Pancreas (tissue), 10 donors: ENCODE measurements around the gene PARVA. TPM values are rescaled to one million over a fixed set of nuclear protein-coding genes. Genes with fewer than 3 reads are reported as not detected.

ENCODE experiments used
- ATAC-seq, 4 donors: fragments of 200-7000 bp; cut with Tn5 transposase; one replicate each; pipeline versions ENCODE4 v1.8.0 to v1.9.1; 2020; ENCODE audit warnings: mild to moderate bottlenecking in 4 of 4, moderate library complexity in 4 of 4
- DNase-seq, 6 donors: peaks; one replicate each; pipeline ENCODE4 v3.0.0-alpha.2; 2020
- FAIRE-seq: peaks from 2 replicates; lab custom pipeline; 2012; peaks lifted over from hg19 to GRCh38; lab: Jason Lieb, UNC
- H3K27ac ChIP-seq, 4 donors: fragments of 200-600 bp; sonication (generic); 1 replicate in 3 of 4; 2 replicates in 1 of 4; pipeline versions ENCODE4 v1.5.0 to v1.8.0; 2020
- H3K27me3 ChIP-seq, 4 donors: fragments of 200-600 bp; one replicate each; pipeline ENCODE4 v1.8.0; 2021
- H3K36me3 ChIP-seq, 3 donors: fragments of 200-600 bp; sonication (generic) in 1 of 3; one replicate each; pipeline versions ENCODE4 v1.5.0 to v1.8.0; 2020 to 2021
- H3K4me1 ChIP-seq, 3 donors: fragments of 200-600 bp; one replicate each; pipeline ENCODE4 v1.8.0; 2021
- H3K4me3 ChIP-seq, 4 donors: fragments of 200-600 bp; sonication (generic) in 2 of 4; one replicate each; pipeline versions ENCODE4 v1.5.0 to v1.8.0; 2020 to 2021
- H3K9me3 ChIP-seq, 4 donors: fragments of 200-600 bp; one replicate each; pipeline ENCODE4 v1.8.0; 2021
- WGBS, 2 donors: extraction: QIAGEN DNeasy Blood & Tissue Kit; methylation state at CpG; one replicate each; pipeline ENCODE4 v1.1.7; 2013; 5-methylcytosine and 5-hydroxymethylcytosine counted together
- intact Hi-C, 3 donors: fragments of 100-400 bp; cut with DNase I; formaldehyde crosslinking; loops; one replicate each; pipeline versions ENCODE4 v1.11.1 to v1.14.2; 2022
- polyA plus RNA-seq, 2 donors: library from polyadenylated mRNA; stranded (reverse); fragments of 200-250 nt; gene quantifications; one replicate each; pipeline ENCODE4 v1.2.3, GENCODE V29; 2013
- total RNA-seq, 6 donors: library from RNA; stranded (reverse); fragmentation: NEBNext Ultra II Directional in 4 of 6; extraction: Animal tissue kit (Norgen Biotek cat#: 25700) in 4 of 6; gene quantifications; one replicate each; pipeline versions ENCODE4 v1.2.1 to v1.2.4, GENCODE V29; 2021 to 2023
- TF ChIP-seq, protein P1 (sequence below), 4 donors: fragments of 200-600 bp; sonication (generic) in 3 of 4; IDR thresholded peaks; one replicate each; pipeline versions ENCODE4 v1.5.0 to v1.8.0; 2021; ENCODE audit warnings: antibody characterized with exemption in 4 of 4
- donor health status: healthy with polysubstance abuse.
- donor health status: DM: no; HTN: no; CAD: no; lungs with moderate emphysema.
- donor health status: DM: no; HTN: no; CAD: no.
- donor health status: control.
- donor health status: control.
- donor health status: Bipolar disorder and iron deficiency.
- donor health status: DM: yes; HTN: yes; CAD: no.
- donor health status: DM: no; HTN: no; CAD: no.
- donor health status: DM: no; HTN: no; CAD: no.
- donor health status: DM: yes; HTN: yes; CAD: no.

PARVA gene
- total and polyA plus RNA-seq, 8 donors = 12.4 to 61.9 (median 43.1) TPM

DNA sequence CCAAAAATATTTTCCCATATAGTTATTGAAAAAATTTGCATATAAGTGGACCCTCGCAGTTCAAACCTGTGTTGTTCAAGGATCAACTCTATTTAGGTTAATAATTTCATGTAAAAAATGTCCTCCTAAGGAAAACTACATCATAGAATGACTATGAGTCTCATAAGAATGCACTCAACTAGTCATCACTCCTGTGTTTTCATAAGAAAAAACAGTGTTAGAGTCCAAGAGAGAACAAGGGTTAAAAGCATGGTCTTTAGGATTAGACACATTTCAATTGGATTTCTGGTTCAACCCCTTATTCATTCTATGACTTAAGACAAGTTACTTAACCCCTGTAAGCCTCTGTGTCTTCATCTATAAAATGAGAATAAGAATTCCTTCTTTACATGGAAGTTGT, 5.1 kb downstream of the PARVA start:
- intact Hi-C loops = no loop called here
- FAIRE-seq (no peak), DNase-seq (no peak), ATAC-seq (no peak)
- Histone ChIP-seq H3K27ac (no peak overlapping the region), H3K9me3 (no peaks in the 10 kb centered on the region), H3K4me1 (peaks cover 0 to 11% (median 3%) of the 10 kb centered on the region in 3 donors), H3K36me3 (no peaks in the 10 kb centered on the region), H3K4me3 (no peak overlapping the region), H3K27me3 (no peaks in the 10 kb centered on the region)
- TF ChIP-seq, protein P1, sequence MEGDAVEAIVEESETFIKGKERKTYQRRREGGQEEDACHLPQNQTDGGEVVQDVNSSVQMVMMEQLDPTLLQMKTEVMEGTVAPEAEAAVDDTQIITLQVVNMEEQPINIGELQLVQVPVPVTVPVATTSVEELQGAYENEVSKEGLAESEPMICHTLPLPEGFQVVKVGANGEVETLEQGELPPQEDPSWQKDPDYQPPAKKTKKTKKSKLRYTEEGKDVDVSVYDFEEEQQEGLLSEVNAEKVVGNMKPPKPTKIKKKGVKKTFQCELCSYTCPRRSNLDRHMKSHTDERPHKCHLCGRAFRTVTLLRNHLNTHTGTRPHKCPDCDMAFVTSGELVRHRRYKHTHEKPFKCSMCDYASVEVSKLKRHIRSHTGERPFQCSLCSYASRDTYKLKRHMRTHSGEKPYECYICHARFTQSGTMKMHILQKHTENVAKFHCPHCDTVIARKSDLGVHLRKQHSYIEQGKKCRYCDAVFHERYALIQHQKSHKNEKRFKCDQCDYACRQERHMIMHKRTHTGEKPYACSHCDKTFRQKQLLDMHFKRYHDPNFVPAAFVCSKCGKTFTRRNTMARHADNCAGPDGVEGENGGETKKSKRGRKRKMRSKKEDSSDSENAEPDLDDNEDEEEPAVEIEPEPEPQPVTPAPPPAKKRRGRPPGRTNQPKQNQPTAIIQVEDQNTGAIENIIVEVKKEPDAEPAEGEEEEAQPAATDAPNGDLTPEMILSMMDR (IDR thresholded peaks at IDR 0.05) = no peak
- 83 to 93% methylated on average over 1 of the region's 1 CpG for WGBS, 2 donors

DNA sequence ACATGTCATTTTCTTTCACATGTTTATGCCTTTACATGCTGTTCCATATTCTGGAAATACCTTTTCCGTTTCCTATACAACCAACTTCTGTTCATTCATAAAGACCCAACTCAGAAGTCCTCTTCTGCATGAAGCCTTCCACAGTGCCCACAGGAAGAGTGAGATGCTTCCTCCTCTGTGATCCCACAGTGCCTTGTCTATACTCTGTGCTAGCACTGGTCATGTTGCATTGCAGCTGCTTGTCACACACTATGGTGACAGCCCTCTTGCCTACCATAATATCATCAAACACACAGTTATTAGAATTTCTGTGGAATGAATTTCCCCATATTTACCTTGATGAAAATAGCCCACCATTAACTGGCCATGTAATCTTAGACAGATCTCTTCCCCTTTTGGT, 8.9 kb downstream of the PARVA start:
- TF ChIP-seq, protein P1 (IDR thresholded peaks at IDR 0.05) = no peak
- Histone ChIP-seq H3K9me3 (no peaks in the 10 kb centered on the region), H3K4me1 (peaks cover 11 to 27% (median 24%) of the 10 kb centered on the region in 3 donors), H3K27me3 (no peaks in the 10 kb centered on the region), H3K36me3 (no peaks in the 10 kb centered on the region), H3K27ac (no peak overlapping the region), H3K4me3 (no peak overlapping the region)
- intact Hi-C loops = no loop called here
- 96 to 100% methylated on average over 1 of the region's 1 CpG for WGBS, 2 donors
- ATAC-seq (no peak), DNase-seq (no peak), FAIRE-seq (no peak)

DNA sequence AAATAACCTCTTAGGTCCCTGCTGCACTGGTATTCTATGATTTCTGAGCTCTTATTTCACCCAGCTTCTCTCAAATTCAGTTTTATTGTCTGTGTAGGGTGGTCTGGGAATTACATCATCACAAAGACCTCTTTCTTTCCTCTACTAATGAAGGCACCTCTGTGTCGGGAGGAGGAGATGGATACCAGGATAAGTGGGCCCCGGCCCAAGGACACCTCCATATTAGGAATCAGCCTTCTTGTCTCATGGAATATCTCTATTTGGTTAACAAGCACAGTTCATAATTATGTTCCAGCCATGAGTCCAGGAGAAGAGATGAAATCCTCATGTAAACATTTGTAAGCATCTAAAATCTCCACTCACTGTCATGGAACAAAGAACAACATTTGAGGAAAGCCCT, 9.4 kb downstream of the PARVA start:
- DNase-seq (no peak), FAIRE-seq (no peak), ATAC-seq (no peak)
- H3K4me1 ChIP-seq = peaks cover 11 to 29% (median 26%) of the 10 kb centered on the region in 3 donors
- H3K36me3 ChIP-seq = no peaks in the 10 kb centered on the region
- intact Hi-C loops = no loop called here
- no peaks in the 10 kb centered on the region for H3K27me3 ChIP-seq
- no peaks in the 10 kb centered on the region for H3K9me3 ChIP-seq
- H3K27ac ChIP-seq = no peak overlapping the region
- 39 to 46% methylated on average over 2 of the region's 2 CpGs for WGBS, 2 donors
- TF ChIP-seq, protein P1 (IDR thresholded peaks at IDR 0.05) = no peak
- H3K4me3 ChIP-seq = no peak overlapping the region

DNA sequence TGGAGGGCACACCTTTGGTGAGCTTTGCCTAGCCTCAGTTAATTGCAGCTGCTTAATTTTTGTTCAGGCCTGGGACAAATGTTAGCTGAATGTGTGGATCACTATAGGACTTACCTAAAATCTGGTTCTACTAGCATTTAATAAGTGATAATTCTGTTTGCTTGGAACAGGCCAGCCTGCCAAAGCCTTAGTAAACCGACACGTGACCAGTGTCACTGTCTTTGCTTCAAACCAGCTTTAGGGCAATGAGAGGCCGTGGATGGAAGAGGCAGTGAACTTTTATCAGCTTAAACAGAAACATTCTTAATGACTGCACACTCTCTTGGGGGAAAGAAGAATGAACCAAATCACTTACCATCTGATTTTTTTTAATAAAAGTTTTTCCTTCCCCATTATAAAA, 10.8 kb downstream of the PARVA start:
- 19 to 26% methylated on average over 3 of the region's 3 CpGs for WGBS, 2 donors
- Histone ChIP-seq H3K27me3 (no peaks in the 10 kb centered on the region), H3K4me1 (peaks cover 11 to 29% (median 26%) of the 10 kb centered on the region in 3 donors), H3K36me3 (no peaks in the 10 kb centered on the region), H3K9me3 (no peaks in the 10 kb centered on the region), H3K4me3 (no peak overlapping the region), H3K27ac (peak overlapping the region in 2 of 4 donors; percentile 5 to 20)
- FAIRE-seq (no peak), ATAC-seq (peak in 3 of 4 donors; percentile 29 to 59 (median 53)), DNase-seq (no peak)
- intact Hi-C loops = no loop called here
- TF ChIP-seq, protein P1 (IDR thresholded peaks at IDR 0.05) = no peak

DNA sequence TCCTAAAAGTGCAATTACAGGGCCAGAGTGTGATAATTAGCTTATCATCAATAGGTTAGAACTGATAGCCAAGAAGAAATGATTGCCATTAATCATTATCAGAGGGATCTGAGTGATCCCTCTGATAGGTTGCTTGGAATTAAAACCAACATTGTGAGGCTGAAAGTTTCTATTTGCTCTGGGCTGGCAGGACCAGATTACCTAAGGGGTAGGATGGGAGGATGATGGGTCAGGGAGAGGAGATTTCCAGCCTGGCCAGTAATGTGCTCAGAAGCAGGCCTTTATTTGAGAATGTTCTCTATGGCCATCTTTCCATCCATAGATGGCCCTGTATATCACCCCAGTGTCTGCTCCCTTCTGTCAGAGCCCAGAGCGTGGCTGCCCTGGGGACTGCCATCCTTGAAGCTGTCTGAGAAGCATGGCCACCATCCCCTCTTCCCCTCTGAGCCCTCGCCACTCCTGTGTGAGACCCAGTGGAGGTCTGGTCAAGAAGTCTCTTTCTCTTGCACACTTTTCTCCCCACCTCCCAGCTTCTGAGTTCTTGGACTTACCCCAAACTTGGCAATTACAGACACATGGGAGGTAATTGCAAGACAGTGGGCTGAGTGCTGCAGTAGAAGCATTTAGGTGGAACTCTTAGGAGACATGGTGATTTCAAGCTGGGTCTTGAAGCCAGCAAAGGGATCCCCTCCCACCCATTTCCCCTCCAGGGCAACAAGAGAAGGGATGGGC, 11.7 kb downstream of the PARVA start:
- H3K9me3 ChIP-seq = no peaks in the 10 kb centered on the region
- intact Hi-C loops = no loop called here
- H3K27ac ChIP-seq = no peak overlapping the region
- no peak for FAIRE-seq
- H3K27me3 ChIP-seq = no peaks in the 10 kb centered on the region
- no peak overlapping the region for H3K4me3 ChIP-seq
- TF ChIP-seq, protein P1 (IDR thresholded peaks at IDR 0.05) = no peak
- WGBS, 2 donors = 96 to 100% methylated on average over 2 of the region's 2 CpGs
- no peak for ATAC-seq
- DNase-seq = no peak
- no peaks in the 10 kb centered on the region for H3K36me3 ChIP-seq
- peaks cover 11 to 29% (median 26%) of the 10 kb centered on the region in 3 donors for H3K4me1 ChIP-seq
